ENCODE results near the gene FBXL7. TPM values are rescaled to one million over a fixed set of nuclear protein-coding genes. Genes with fewer than 3 reads are reported as not detected.

Gene FBXL7
- total RNA-seq, 2 experiments from 2014 or later, result not detected

- no peak for DNase-seq
- Mint-ChIP-seq H3K4me1 (no peaks in the 10 kb centered on the region), H3K9me3 (peaks cover 2% of the 10 kb centered on the region), H3K4me3 (no peak overlapping the region), H3K36me3 (ENCODE audit: low read depth) (no peaks in the 10 kb centered on the region), H3K27ac (no peak overlapping the region), H3K27me3 (no peaks in the 10 kb centered on the region)
- ChIA-PET POLR2A (no interaction called here), CTCF (no interaction called here)
Observed at GRCh38 chr5:15691521-15691920, 191.5 kb downstream of the FBXL7 start.

GRCh38 chr5:15692706-15693381 lies 192.9 kb downstream of the FBXL7 start:
- Mint-ChIP-seq H3K4me1 (no peaks in the 10 kb centered on the region), H3K36me3 (ENCODE audit: low read depth) (no peaks in the 10 kb centered on the region), H3K27ac (no peak overlapping the region), H3K9me3 (peaks cover 2% of the 10 kb centered on the region), H3K4me3 (no peak overlapping the region), H3K27me3 (no peaks in the 10 kb centered on the region)
- DNase-seq, result no peak
- POLR2A ChIA-PET, result no interaction called here
- CTCF ChIA-PET, result no interaction called here

- no peak overlapping the region for H3K27ac Mint-ChIP-seq
- no peak for DNase-seq
- ChIA-PET POLR2A (no interaction called here), CTCF (no interaction called here)
- H3K9me3 Mint-ChIP-seq, result peaks cover 2% of the 10 kb centered on the region
- no peaks in the 10 kb centered on the region for H3K4me1 Mint-ChIP-seq
- H3K36me3 Mint-ChIP-seq (ENCODE audit: low read depth), result no peaks in the 10 kb centered on the region
- no peaks in the 10 kb centered on the region for H3K27me3 Mint-ChIP-seq
- H3K4me3 Mint-ChIP-seq, result no peak overlapping the region
Observed at GRCh38 chr5:15693382-15693728, 193.4 kb downstream of the FBXL7 start.

GRCh38 chr5:15693933-15694332 lies 194.0 kb downstream of the FBXL7 start:
- no peak for DNase-seq
- Mint-ChIP-seq H3K27ac (no peak overlapping the region), H3K9me3 (peaks cover 2% of the 10 kb centered on the region), H3K36me3 (ENCODE audit: low read depth) (no peaks in the 10 kb centered on the region), H3K4me3 (no peak overlapping the region), H3K27me3 (no peaks in the 10 kb centered on the region), H3K4me1 (no peaks in the 10 kb centered on the region)
- ChIA-PET CTCF (no interaction called here), POLR2A (no interaction called here)

- H3K9me3 Mint-ChIP-seq, result peaks cover 2% of the 10 kb centered on the region
- DNase-seq, result no peak
- H3K36me3 Mint-ChIP-seq (ENCODE audit: low read depth), result no peaks in the 10 kb centered on the region
- CTCF ChIA-PET, result interaction anchor here (0.5 kb wide), 1 partner anchor 69 kb away, joined by 3 read pairs; no protein-coding TSS in a partner anchor
- H3K4me1 Mint-ChIP-seq, result no peaks in the 10 kb centered on the region
- no peak overlapping the region for H3K4me3 Mint-ChIP-seq
- no peaks in the 10 kb centered on the region for H3K27me3 Mint-ChIP-seq
- no peak overlapping the region for H3K27ac Mint-ChIP-seq
- POLR2A ChIA-PET, result no interaction called here
Observed at GRCh38 chr5:15694696-15695214, 194.8 kb downstream of the FBXL7 start.

- Mint-ChIP-seq H3K4me3 (no peak overlapping the region), H3K27ac (no peak overlapping the region), H3K27me3 (no peaks in the 10 kb centered on the region), H3K36me3 (ENCODE audit: low read depth) (no peaks in the 10 kb centered on the region), H3K4me1 (no peaks in the 10 kb centered on the region), H3K9me3 (peaks cover 3% of the 10 kb centered on the region)
- ChIA-PET CTCF (interaction anchor here (0.5 kb wide), 1 partner anchor 69 kb away, joined by 3 read pairs; no protein-coding TSS in a partner anchor), POLR2A (no interaction called here)
- DNase-seq, result no peak
Observed at GRCh38 chr5:15695215-15695731, 195.3 kb downstream of the FBXL7 start.

GRCh38 chr5:15700373-15700772 lies 200.4 kb downstream of the FBXL7 start:
- no peak for DNase-seq
- POLR2A ChIA-PET, result no interaction called here
- CTCF ChIA-PET, result interaction anchor here (0.7 kb wide), 1 partner anchor 82 kb away, joined by 3 read pairs; no protein-coding TSS in a partner anchor
- Mint-ChIP-seq H3K27ac (no peak overlapping the region), H3K4me1 (no peaks in the 10 kb centered on the region), H3K9me3 (peaks cover 6% of the 10 kb centered on the region), H3K36me3 (ENCODE audit: low read depth) (no peaks in the 10 kb centered on the region), H3K27me3 (no peaks in the 10 kb centered on the region), H3K4me3 (no peak overlapping the region)

GRCh38 chr5:15702102-15702501 lies 202.1 kb downstream of the FBXL7 start:
- ChIA-PET POLR2A (no interaction called here), CTCF (no interaction called here)
- H3K9me3 Mint-ChIP-seq, result peaks cover 6% of the 10 kb centered on the region
- H3K27me3 Mint-ChIP-seq, result no peaks in the 10 kb centered on the region
- H3K4me1 Mint-ChIP-seq, result no peaks in the 10 kb centered on the region
- H3K27ac Mint-ChIP-seq, result no peak overlapping the region
- no peak for DNase-seq
- no peak overlapping the region for H3K4me3 Mint-ChIP-seq
- H3K36me3 Mint-ChIP-seq (ENCODE audit: low read depth), result no peaks in the 10 kb centered on the region

GRCh38 chr5:15703901-15704300 lies 203.9 kb downstream of the FBXL7 start:
- Mint-ChIP-seq H3K9me3 (peaks cover 6% of the 10 kb centered on the region), H3K27me3 (no peaks in the 10 kb centered on the region), H3K4me1 (no peaks in the 10 kb centered on the region), H3K4me3 (no peak overlapping the region), H3K27ac (no peak overlapping the region), H3K36me3 (ENCODE audit: low read depth) (no peaks in the 10 kb centered on the region)
- no peak for DNase-seq
- ChIA-PET CTCF (no interaction called here), POLR2A (no interaction called here)

- Mint-ChIP-seq H3K27ac (no peak overlapping the region), H3K4me3 (no peak overlapping the region), H3K36me3 (ENCODE audit: low read depth) (no peaks in the 10 kb centered on the region), H3K27me3 (no peaks in the 10 kb centered on the region), H3K4me1 (no peaks in the 10 kb centered on the region), H3K9me3 (peaks cover 6% of the 10 kb centered on the region)
- CTCF ChIA-PET, result no interaction called here
- no peak for DNase-seq
- POLR2A ChIA-PET, result no interaction called here
Observed at GRCh38 chr5:15704397-15704947, 204.5 kb downstream of the FBXL7 start.

- Mint-ChIP-seq H3K4me1 (no peaks in the 10 kb centered on the region), H3K9me3 (peaks cover 3% of the 10 kb centered on the region), H3K27ac (no peak overlapping the region), H3K36me3 (ENCODE audit: low read depth) (no peaks in the 10 kb centered on the region), H3K4me3 (no peak overlapping the region), H3K27me3 (no peaks in the 10 kb centered on the region)
- POLR2A ChIA-PET, result no interaction called here
- DNase-seq, result no peak
- CTCF ChIA-PET, result no interaction called here
Observed at GRCh38 chr5:15707631-15708030, 207.7 kb downstream of the FBXL7 start.

- no peak for DNase-seq
- H3K27me3 Mint-ChIP-seq, result no peaks in the 10 kb centered on the region
- peaks cover 3% of the 10 kb centered on the region for H3K9me3 Mint-ChIP-seq
- H3K4me3 Mint-ChIP-seq, result no peak overlapping the region
- H3K27ac Mint-ChIP-seq, result no peak overlapping the region
- no peaks in the 10 kb centered on the region for H3K4me1 Mint-ChIP-seq
- ChIA-PET POLR2A (no interaction called here), CTCF (no interaction called here)
- H3K36me3 Mint-ChIP-seq (ENCODE audit: low read depth), result no peaks in the 10 kb centered on the region
Observed at GRCh38 chr5:15711892-15712291, 211.9 kb downstream of the FBXL7 start.

GRCh38 chr5:15715535-15715934 lies 215.6 kb downstream of the FBXL7 start:
- ChIA-PET POLR2A (no interaction called here), CTCF (no interaction called here)
- no peaks in the 10 kb centered on the region for H3K36me3 Mint-ChIP-seq (ENCODE audit: low read depth)

GRCh38 chr5:15715967-15716366 lies 216.0 kb downstream of the FBXL7 start:
- CTCF ChIA-PET, result no interaction called here
- Mint-ChIP-seq H3K4me3 (no peak overlapping the region), H3K27ac (no peak overlapping the region), H3K27me3 (no peaks in the 10 kb centered on the region), H3K9me3 (peaks cover 2% of the 10 kb centered on the region), H3K4me1 (no peaks in the 10 kb centered on the region), H3K36me3 (ENCODE audit: low read depth) (no peaks in the 10 kb centered on the region)
- DNase-seq, result no peak
- POLR2A ChIA-PET, result no interaction called here

More at GRCh38 chr5:15715535-15715934, 215.6 kb downstream of the FBXL7 start:
- Mint-ChIP-seq H3K4me3 (no peak overlapping the region), H3K27ac (no peak overlapping the region), H3K4me1 (no peaks in the 10 kb centered on the region), H3K9me3 (peaks cover 3% of the 10 kb centered on the region), H3K27me3 (no peaks in the 10 kb centered on the region)
- DNase-seq, result no peak
